ENCODE data around the gene HOXA7.

The HOXA7 gene

DNA sequence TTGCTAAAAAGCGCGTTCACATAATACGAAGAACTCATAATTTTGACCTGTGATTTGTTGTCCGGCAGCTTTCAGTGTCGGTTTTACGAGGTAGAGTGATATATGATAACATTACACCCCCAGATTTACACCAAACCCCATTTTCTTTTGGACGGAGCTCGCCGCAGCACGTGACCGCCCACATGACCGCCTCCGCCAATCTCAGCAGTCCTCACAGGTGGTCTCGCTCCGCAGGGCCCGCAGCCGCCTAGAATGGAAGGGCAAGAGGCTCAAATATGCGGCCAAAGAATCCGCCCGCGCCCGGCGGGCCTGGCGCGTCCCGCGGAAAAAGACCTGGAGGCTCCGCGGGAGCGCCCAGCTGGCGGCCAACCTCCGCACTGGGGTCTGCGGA lies at the start of gene HOXA7:
Gene HOXA7 (minus strand): TSS at position 168 of the 391 bp plus-strand sequence. CDS start 130 bp downstream, at position 38.
- no peak for DNase-seq (ENCODE audit: low spot score)

GRCh38 chr7:27205325-27206280 lies 49.1 kb upstream of the HOXA7 start:
- no peak for DNase-seq (ENCODE audit: low spot score)

DNA sequence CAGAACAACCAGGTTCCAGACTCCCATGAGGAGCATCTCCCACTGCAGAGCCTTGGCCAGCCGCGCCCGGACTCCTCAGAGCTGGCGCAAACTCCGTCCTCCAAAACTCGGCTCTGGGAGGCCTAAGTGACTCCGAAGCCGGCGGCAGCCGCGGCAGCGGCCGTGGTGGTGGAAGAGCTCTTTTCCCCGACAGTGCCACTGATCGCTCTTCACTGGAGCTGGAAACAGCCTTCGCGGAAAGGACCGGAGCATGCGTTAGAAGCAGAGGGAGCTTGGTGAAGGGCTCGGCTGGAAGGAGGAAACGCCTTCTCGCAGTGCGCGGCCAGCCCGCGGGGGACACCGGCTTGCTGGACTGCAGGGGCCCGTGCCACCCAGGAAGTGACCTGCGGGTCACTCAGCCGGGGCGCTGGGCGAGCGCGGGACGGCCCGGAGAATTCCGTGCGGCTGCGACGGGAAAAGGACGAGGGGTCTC lies 48.4 kb upstream of the HOXA7 start:
- no peak for DNase-seq (ENCODE audit: low spot score)

DNA sequence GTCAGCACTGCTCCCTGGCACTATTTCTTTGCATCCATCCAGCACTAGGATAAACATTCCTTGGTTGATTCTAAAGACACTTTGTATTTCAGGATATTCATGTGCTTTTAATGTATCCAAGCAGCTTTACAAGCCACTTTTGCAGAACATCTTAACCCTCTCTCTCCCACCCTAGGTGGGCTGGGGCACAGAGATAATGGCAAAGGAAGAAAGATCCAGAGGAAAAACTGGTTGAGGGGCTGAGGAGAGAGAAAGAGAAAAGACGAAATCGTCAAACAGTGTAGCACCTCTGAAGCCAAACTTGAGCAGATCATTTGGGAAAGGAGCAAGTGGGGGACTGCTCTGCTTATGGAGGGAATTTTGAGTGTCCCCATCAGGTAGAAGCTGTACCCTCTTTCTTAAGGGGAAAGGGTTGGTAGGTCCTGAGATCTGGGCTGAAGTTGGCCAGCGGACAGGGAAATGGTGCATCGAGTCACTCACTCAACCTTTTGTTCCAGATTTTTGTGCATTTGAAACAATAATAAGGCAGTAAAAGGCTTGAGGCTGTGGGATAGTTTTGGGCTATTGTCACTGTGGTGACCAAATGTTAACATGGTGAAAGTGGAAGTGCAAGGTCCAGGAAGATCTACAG lies 47.6 kb upstream of the HOXA7 start:
- DNase-seq (ENCODE audit: low spot score), result no peak

DNA sequence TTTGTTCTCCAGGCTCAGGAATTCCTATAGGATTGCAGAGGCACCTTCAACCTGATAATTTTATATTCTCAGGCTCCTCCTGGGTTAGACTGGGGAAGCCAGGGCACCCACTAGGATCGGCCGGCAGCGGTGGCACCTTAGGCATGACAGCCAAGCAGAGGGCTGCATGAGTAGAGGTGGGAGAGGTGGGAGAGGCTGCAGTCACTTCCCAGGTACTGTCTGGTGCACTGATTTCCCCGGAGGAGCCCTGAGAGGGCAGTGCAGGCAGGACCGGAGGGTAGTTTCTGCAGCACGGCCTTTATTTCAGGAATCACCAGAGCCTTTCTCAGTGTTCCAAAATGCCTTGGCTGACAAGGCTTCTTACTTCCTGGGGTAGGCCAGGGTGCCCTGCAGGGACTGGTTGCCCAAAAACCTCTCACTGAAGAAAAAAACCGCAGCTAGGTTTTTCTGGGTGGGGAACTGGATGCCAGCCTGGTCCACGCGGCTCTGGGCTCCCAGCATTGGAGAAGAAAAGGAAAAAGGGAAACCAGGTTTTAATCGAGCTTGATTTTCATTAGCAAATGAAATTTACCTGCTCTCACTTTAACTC lies 47.0 kb upstream of the HOXA7 start:
- no peak for DNase-seq (ENCODE audit: low spot score)

DNA sequence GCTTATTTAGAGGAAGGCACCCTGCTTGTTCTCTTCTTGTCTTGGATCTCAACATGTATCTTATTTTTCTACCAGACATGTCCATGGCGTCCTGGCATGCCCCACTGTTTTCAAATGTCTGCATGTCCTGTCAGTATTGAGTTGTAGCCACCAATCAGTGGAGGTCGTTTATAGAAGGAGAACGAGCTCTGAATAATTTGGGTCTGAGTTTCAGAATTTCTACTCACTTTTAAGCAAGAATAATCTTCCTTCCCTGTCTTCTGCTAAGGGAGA lies 46.3 kb upstream of the HOXA7 start:
- DNase-seq (ENCODE audit: low spot score), result no peak

DNA sequence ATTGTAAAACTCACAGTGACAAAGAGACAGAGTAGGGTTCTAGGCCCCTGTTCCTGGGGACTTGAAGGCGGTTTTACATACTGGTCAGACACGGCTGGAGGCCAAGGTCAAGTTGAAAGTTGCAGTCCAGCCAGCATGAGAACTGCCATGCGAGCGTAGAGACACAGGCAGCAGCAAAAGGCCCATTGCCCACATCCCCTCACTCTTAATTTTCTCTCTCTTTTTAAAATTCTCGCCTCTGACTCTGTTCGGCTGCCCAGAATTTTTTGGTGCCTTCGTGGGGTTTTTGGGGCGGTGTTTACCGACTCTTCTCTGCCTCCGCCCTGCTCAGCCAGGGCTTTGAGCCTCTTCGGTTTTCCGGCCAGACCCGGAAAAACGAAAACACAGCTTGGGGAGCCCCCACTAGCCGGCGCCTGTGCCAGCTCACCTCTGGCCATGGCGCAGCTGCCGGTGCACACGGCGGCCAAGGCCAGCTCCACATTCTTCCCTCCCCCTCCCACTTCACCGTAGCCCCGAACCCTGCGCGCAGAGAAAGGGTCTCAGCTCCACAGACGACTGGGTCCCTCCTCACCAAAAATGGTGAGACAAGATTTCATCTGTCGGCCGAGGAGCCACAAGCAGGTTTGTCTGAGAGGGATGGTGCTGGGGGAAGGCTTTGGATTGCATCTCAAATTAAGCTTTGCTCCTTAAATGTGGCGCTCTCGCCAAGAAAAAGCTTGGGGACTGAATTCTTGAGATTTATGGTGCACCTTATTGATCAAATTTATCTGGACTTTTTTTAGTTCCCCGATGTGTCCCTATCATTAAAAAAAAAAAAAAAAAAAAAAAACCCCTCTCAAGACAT lies 45.8 kb upstream of the HOXA7 start:
- DNase-seq (ENCODE audit: low spot score), result no peak

DNA sequence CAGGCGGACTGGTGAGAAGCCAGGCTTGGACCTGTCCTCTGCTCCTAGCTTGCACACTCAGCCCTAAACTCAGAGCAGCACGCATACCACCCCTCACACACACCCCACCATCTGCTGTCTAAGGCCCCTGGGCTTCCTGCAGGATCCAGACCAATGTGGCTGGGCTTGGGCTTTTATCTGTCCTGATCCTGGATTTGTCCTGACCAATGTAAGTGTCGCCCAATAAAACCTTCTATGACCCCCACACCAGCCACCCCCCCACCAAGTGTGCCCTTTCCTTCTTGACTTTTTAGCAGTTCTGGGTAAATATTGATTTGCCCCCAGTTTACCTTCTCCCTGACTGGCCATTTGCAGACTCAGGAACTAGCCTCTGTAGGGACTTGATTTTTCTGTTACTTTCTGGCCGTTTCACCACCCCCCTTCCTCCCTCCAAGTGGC lies 45.1 kb upstream of the HOXA7 start:
- no peak for DNase-seq (ENCODE audit: low spot score)

DNA sequence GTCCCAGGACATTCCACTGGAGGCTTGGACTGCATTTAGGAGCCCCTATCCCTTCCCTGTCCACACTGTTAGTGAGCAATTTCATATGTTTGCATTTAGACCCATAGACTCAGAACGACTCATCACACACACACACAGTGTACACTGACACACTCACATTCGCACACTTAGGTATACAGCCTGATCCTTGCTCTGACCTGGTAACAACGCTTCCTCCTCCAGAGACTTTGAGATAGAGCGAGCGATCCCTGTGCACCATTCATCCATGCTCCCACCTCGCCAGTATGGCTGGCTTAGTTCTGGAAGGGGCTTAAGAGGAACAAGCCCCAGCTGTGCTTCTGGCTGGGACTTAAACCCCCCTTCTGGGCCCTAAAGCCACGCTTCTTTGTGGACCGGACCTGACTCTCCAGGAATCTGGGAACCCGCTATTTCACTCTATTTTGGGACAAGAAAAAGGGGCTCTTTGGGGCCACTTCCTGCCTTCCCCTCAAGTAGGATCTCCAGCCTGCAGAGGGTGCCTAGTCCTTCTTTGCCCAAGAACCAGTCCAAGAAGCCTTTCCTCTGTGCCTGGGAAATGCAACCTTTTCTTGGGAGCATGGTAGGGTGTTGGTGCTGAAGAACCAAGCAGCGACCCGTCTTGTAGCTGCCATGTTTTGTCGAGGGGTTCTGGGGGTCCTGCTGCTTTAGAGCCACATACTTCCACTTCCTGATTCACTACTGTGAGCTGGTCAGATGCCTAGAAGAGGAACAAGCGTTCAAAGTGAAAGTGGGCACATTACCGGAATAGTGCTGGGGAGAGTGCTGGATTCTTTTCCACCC lies 44.5 kb upstream of the HOXA7 start:
- peak; percentile 27 for DNase-seq (ENCODE audit: low spot score)

DNA sequence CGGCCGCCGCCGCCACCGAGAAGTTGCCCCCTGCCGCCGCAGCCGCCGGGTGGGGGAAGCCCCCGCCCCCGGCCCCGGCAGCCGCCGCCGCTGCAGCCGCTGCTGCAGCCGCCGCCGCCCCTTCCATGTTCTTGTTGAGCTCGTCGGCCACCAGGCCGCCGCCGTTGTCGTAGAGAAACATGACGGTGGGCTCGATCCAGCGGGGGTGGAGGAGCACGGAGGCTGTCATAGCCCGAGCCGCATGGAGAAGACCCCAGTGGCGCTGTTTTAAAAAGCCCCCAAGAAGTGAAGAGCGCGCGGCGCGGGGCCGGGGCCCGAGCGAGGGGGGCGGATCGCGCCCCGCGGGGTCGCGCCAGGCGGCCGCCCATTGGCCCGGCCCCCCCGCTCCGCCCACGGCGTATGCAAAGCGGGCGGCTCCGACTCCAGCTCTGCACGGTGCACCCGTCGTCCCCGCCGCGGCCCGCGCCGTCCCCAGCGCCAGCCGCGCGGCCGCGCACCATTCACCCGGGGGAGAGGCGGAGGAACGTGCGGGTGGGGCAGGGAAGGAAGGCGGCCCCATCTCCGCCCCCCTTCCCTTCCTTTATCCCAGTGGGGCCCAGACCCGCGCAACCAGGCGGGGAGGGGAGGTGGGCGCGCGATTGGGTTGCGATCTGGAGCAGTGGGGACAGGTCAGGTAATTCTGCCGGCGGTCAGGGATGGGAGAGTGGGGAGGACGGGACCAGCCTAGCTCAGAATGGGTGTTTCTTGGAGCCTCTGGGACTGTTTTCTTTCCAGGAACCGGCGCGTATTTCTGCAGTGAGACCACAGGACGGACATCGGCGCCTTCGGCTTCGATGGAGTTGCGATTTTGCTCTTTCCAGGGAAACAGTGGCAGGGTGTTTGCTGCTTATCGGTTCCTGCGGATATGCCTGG lies 43.6 kb upstream of the HOXA7 start, which contains the start of gene HOXA13:
Gene HOXA13 (minus strand): TSS at position 243 of the 912 bp plus-strand sequence. CDS start 14 bp downstream, at position 229.
- no peak for DNase-seq (ENCODE audit: low spot score)

GRCh38 chr7:27198871-27199801 lies 42.7 kb upstream of the HOXA7 start:
- no peak for DNase-seq (ENCODE audit: low spot score)

DNA sequence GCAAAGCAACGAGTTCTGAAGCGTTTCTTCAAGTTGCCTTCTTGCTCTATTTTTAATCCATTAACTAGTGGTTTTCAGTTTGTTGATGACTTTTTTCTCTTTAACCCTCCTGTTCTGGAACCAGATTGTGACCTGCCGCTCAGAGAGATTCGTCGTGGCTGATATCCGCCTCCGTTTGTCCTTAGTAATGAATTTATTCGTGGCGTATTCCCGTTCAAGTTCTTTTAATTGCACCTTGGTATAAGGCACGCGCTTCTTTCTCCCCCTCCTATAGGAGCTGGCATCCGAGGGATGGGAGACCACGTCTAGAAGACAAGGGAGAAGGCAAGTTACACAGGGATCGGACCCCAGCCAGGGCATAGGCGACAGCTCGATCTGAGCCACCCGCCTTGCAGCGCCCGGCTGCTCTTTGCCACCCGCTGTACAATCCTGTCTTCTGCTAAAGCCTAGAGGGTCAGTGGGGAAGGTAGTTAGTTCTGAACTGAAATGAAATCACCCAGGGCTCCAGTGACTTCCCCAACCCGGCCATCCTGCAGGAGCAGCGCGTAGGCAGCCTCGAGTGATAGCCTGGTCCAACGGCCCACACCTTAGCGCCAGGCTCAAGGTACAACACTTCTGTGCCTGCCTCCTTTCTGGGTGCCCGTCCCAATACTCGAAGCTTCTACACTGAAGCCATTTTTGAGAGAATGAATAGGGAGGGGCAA lies 41.8 kb upstream of the HOXA7 start:
- DNase-seq (ENCODE audit: low spot score), result no peak

- no peak for DNase-seq (ENCODE audit: low spot score)
These were observed 40.9 kb upstream of the HOXA7 start for GRCh38 chr7:27197137-27198042.

GRCh38 chr7:27196287-27196767 lies 39.9 kb upstream of the HOXA7 start:
- DNase-seq (ENCODE audit: low spot score), result peak; percentile 88

DNA sequence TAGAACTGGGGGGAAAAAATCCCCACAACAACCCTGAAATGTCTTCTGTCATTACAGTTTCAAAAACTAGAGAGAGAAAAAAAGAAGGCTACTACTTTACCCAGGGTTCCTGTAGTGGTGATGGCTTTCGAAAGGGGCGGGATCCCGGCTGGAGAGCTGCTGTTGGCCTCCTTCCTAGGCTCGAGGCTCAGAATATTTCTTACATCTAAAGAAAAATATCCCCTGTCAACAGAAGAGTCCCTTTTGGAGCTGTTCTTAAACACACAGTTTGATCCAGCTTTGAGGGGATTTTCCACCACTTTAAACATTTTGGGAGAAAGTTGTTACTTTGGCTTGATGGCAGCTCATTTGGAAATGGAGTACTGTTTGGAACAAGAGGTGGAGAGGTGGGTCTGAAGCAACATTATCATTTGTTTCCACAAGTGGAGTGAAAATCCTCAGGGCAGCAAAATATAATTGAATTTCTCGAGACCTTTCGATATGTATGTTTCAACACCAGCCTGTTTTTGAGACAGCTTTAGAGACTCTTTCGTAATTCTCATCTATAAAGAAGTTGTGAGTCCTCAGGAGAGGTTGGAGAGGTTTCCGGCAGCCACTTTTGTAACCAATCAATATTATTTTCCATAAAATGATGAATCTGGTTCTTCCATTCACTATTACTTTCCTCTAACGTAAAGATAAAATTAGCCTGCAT lies 38.4 kb upstream of the HOXA7 start:
- no peak for DNase-seq (ENCODE audit: low spot score)

- DNase-seq (ENCODE audit: low spot score), result no peak
These were observed 37.5 kb upstream of the HOXA7 start for GRCh38 chr7:27194002-27194352.

Data from Ammon's horn (tissue), 1 donor.